Astrocyte (in vitro differentiated cells and primary cell): ENCODE results near the gene MEGF11. TPM values are rescaled to one million over a fixed set of nuclear protein-coding genes. Genes with fewer than 3 reads are reported as not detected.

Source experiments
- DNase-seq: peaks from one replicate; pipeline ENCODE4 v3.0.0-alpha.2; 2010; ENCODE audit warnings: low read depth
- FAIRE-seq: peaks from 2 replicates; lab custom pipeline; 2011; peaks lifted over from hg19 to GRCh38; lab: Jason Lieb, UNC
- H2AFZ ChIP-seq: 2 replicates; pipeline ENCODE4 v1.6.0; 2012; ENCODE audit warnings: low read depth, low read length, inconsistent platforms
- H3K27ac ChIP-seq: 2 replicates; pipeline ENCODE4 v1.5.1; 2011; ENCODE audit warnings: low read depth, low read length, inconsistent platforms
- H3K27me3 ChIP-seq: 2 replicates; pipeline ENCODE4 v1.6.0; 2011; ENCODE audit warnings: low read length, inconsistent platforms; ENCODE audit not compliant: insufficient read depth
- H3K36me3 ChIP-seq: 2 replicates; pipeline ENCODE4 v1.5.1; 2011; ENCODE audit warnings: low read length, inconsistent platforms; ENCODE audit not compliant: insufficient read depth
- H3K4me1 ChIP-seq: 2 replicates; pipeline ENCODE4 v1.5.1; 2011; ENCODE audit warnings: low read length, inconsistent platforms; ENCODE audit not compliant: insufficient read depth
- H3K4me2 ChIP-seq: 2 replicates; pipeline ENCODE4 v1.6.0; 2012; ENCODE audit warnings: low read length, inconsistent platforms
- H3K4me3 ChIP-seq: 2 replicates; pipeline ENCODE4 v1.5.1; 2011; ENCODE audit warnings: low read depth, mild to moderate bottlenecking, low read length, inconsistent platforms; ENCODE audit not compliant: insufficient read depth
- H3K79me2 ChIP-seq: 2 replicates; pipeline ENCODE4 v1.6.0; 2012; ENCODE audit warnings: mild to moderate bottlenecking, low read length, inconsistent platforms; ENCODE audit not compliant: insufficient read depth
- H3K9ac ChIP-seq: 2 replicates; pipeline ENCODE4 v1.6.0; 2012; ENCODE audit warnings: mild to moderate bottlenecking, low read length, inconsistent platforms
- H3K9me3 ChIP-seq: 2 replicates; pipeline ENCODE4 v1.5.1; 2012; ENCODE audit warnings: low read depth, mild to moderate bottlenecking, low read length, inconsistent platforms; ENCODE audit not compliant: insufficient read depth
- H4K20me1 ChIP-seq: 2 replicates; pipeline ENCODE4 v1.6.0; 2012; ENCODE audit warnings: low read length, inconsistent platforms; ENCODE audit not compliant: insufficient read depth
- H3K27ac Mint-ChIP-seq: one replicate; pipeline ENCODE4 v1.8.0; 2021; ENCODE audit warnings: mild to moderate bottlenecking, mixed read lengths; ENCODE audit not compliant: unreplicated experiment
- H3K27me3 Mint-ChIP-seq: one replicate; pipeline ENCODE4 v1.8.0; 2021; ENCODE audit warnings: low read depth, mixed read lengths; ENCODE audit not compliant: unreplicated experiment
- H3K36me3 Mint-ChIP-seq: one replicate; pipeline ENCODE4 v1.8.0; 2021; ENCODE audit warnings: low read depth, mixed read lengths; ENCODE audit not compliant: unreplicated experiment
- H3K4me1 Mint-ChIP-seq: one replicate; pipeline ENCODE4 v1.8.0; 2021; ENCODE audit warnings: low read depth, mixed read lengths; ENCODE audit not compliant: unreplicated experiment
- H3K4me3 Mint-ChIP-seq: one replicate; pipeline ENCODE4 v1.8.0; 2021; ENCODE audit warnings: mild to moderate bottlenecking, moderate library complexity, mixed read lengths; ENCODE audit not compliant: unreplicated experiment
- H3K9me3 Mint-ChIP-seq: one replicate; pipeline ENCODE4 v1.8.0; 2021; ENCODE audit warnings: mild to moderate bottlenecking, mixed read lengths; ENCODE audit not compliant: unreplicated experiment
- EZH2 ChIP-seq: IDR thresholded peaks from 2 replicates; pipeline ENCODE4 v1.6.1; 2012; ENCODE audit warnings: mild to moderate bottlenecking, low read length, inconsistent platforms; ENCODE audit not compliant: insufficient read depth
- total RNA-seq: library from RNA; stranded (reverse); gene quantifications from 2 replicates; pipeline ENCODE4 v1.2.1, GENCODE V29; 2021
- TF ChIP-seq, protein P1 (sequence below): IDR thresholded peaks from 2 replicates; pipeline ENCODE4 v1.5.1; 2011; ENCODE audit warnings: low read depth, mild to moderate bottlenecking, inconsistent platforms, low read length, moderate library complexity; ENCODE audit not compliant: insufficient read depth

MEGF11 gene
- total RNA-seq, 1 donor from 2014 or later: 0.16 TPM

DNA sequence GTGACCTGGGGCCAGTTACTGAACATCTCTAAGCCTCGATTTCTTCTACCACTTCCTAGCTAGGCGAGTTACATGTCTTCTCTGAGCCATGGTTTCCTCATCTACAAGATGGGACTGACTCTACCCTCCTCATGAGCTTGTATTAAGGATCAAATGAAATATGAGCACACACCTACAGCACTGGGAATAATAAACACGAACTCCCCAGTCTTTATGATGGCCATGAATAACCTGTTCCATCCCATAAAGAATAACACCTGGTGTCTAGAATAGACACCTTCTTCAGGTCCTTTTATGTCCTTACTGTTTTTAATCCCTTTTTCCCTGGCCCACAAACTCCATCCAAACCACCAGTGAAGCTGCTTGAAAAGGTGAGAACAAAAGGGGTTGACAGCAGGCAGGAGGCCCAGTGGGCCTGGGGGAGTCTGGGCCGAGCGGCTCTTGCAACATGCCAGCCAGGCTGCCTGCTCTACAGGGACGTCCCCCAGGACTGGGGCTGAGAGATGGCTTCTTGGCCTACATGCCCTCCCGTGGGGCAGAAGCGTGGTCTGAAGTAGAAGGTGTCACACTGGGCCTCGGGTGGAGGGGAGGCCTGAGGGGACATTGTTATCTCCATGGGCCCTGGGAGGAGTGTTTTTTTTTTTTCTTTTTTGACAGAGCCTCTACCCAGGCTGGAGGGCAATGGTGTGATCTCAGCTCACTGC, 206.1 kb downstream of the MEGF11 start:
- Mint-ChIP-seq H3K4me1 (no peaks in the 10 kb centered on the region), H3K4me3 (no peak overlapping the region), H3K9me3 (peaks cover 3% of the 10 kb centered on the region), H3K36me3 (no peaks in the 10 kb centered on the region), H3K27ac (no peak overlapping the region), H3K27me3 (peaks cover 63% of the 10 kb centered on the region)
- no peak for FAIRE-seq
- no peaks in the 10 kb centered on the region for H3K79me2 ChIP-seq
- no peak overlapping the region for H2AFZ ChIP-seq
- no peaks in the 10 kb centered on the region for H3K9me3 ChIP-seq
- peaks cover 19% of the 10 kb centered on the region for H3K27me3 ChIP-seq
- H3K36me3 ChIP-seq: no peaks in the 10 kb centered on the region
- no peaks in the 10 kb centered on the region for H4K20me1 ChIP-seq
- no peak for TF ChIP-seq EZH2
- TF ChIP-seq, protein P1, sequence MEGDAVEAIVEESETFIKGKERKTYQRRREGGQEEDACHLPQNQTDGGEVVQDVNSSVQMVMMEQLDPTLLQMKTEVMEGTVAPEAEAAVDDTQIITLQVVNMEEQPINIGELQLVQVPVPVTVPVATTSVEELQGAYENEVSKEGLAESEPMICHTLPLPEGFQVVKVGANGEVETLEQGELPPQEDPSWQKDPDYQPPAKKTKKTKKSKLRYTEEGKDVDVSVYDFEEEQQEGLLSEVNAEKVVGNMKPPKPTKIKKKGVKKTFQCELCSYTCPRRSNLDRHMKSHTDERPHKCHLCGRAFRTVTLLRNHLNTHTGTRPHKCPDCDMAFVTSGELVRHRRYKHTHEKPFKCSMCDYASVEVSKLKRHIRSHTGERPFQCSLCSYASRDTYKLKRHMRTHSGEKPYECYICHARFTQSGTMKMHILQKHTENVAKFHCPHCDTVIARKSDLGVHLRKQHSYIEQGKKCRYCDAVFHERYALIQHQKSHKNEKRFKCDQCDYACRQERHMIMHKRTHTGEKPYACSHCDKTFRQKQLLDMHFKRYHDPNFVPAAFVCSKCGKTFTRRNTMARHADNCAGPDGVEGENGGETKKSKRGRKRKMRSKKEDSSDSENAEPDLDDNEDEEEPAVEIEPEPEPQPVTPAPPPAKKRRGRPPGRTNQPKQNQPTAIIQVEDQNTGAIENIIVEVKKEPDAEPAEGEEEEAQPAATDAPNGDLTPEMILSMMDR: no peak
- no peak overlapping the region for H3K4me3 ChIP-seq
- H3K4me2 ChIP-seq: no peak overlapping the region
- no peak for DNase-seq
- no peak overlapping the region for H3K27ac ChIP-seq
- no peak overlapping the region for H3K9ac ChIP-seq
- no peaks in the 10 kb centered on the region for H3K4me1 ChIP-seq

GRCh38 chr15:66046751-66047150, 206.8 kb downstream of the MEGF11 start:
- no peaks in the 10 kb centered on the region for H3K4me1 Mint-ChIP-seq
- Histone ChIP-seq H4K20me1 (no peaks in the 10 kb centered on the region), H3K4me3 (no peak overlapping the region), H3K36me3 (no peaks in the 10 kb centered on the region), H3K27ac (no peak overlapping the region), H2AFZ (no peak overlapping the region), H3K9me3 (no peaks in the 10 kb centered on the region), H3K4me2 (no peak overlapping the region), H3K9ac (no peak overlapping the region), H3K4me1 (no peaks in the 10 kb centered on the region), H3K79me2 (no peaks in the 10 kb centered on the region), H3K27me3 (peaks cover 17% of the 10 kb centered on the region)
- DNase-seq (no peak), FAIRE-seq (no peak)
- H3K9me3 Mint-ChIP-seq: peaks cover 3% of the 10 kb centered on the region
- H3K4me3 Mint-ChIP-seq: no peak overlapping the region
- no peak for TF ChIP-seq EZH2
- TF ChIP-seq, protein P1: no peak
- no peak overlapping the region for H3K27ac Mint-ChIP-seq
- no peaks in the 10 kb centered on the region for H3K36me3 Mint-ChIP-seq
- peaks cover 60% of the 10 kb centered on the region for H3K27me3 Mint-ChIP-seq

- Histone ChIP-seq H3K9ac (no peak overlapping the region), H3K79me2 (no peaks in the 10 kb centered on the region), H3K36me3 (no peaks in the 10 kb centered on the region), H3K4me2 (no peak overlapping the region), H3K4me1 (no peaks in the 10 kb centered on the region), H4K20me1 (no peaks in the 10 kb centered on the region), H3K4me3 (no peak overlapping the region), H3K27me3 (peaks cover 19% of the 10 kb centered on the region), H3K9me3 (no peaks in the 10 kb centered on the region), H3K27ac (no peak overlapping the region), H2AFZ (no peak overlapping the region)
- Mint-ChIP-seq H3K36me3 (no peaks in the 10 kb centered on the region), H3K27ac (no peak overlapping the region), H3K4me1 (no peaks in the 10 kb centered on the region), H3K27me3 (peaks cover 59% of the 10 kb centered on the region), H3K9me3 (peaks cover 3% of the 10 kb centered on the region), H3K4me3 (no peak overlapping the region)
- TF ChIP-seq, protein P1: no peak
- no peak for TF ChIP-seq EZH2
- DNase-seq (no peak), FAIRE-seq (no peak)
These were observed 207.2 kb downstream of the MEGF11 start for GRCh38 chr15:66046326-66046725.
